ENCODE results near the gene GPR87. TPM values are rescaled to one million over a fixed set of nuclear protein-coding genes. Genes with fewer than 3 reads are reported as not detected.

The GPR87 gene
- total RNA-seq, 2 experiments from 2014 or later, result not detected

- Mint-ChIP-seq H3K9me3 (no peaks in the 10 kb centered on the region), H3K27me3 (peaks cover 16% of the 10 kb centered on the region), H3K4me1 (ENCODE audit: low read depth) (peaks cover 12% of the 10 kb centered on the region), H3K27ac (no peak overlapping the region), H3K4me3 (no peak overlapping the region), H3K36me3 (ENCODE audit: low read depth) (no peaks in the 10 kb centered on the region)
- ChIA-PET POLR2A (no interaction called here), CTCF (no interaction called here)
- DNase-seq, result no peak
- TF ChIP-seq CTCF (IDR thresholded peaks at IDR 0.05), result no peak
- intact Hi-C loops (cut with micrococcal nuclease), result no loop called here
- ATAC-seq, result no peak
Measured at GRCh38 chr3:151351219-151351618, 34.6 kb upstream of the GPR87 start.

- ChIA-PET POLR2A (interaction anchor here (0.6 kb wide), 1 partner anchor 525 kb away, joined by 3 read pairs; no protein-coding TSS in a partner anchor), CTCF (no interaction called here)
- no peak for DNase-seq
- Mint-ChIP-seq H3K27ac (no peak overlapping the region), H3K27me3 (peaks cover 21% of the 10 kb centered on the region), H3K9me3 (no peaks in the 10 kb centered on the region), H3K36me3 (ENCODE audit: low read depth) (no peaks in the 10 kb centered on the region), H3K4me3 (no peak overlapping the region), H3K4me1 (ENCODE audit: low read depth) (peaks cover 13% of the 10 kb centered on the region)
- no peak for TF ChIP-seq CTCF (IDR thresholded peaks at IDR 0.05)
- intact Hi-C loops (cut with micrococcal nuclease), result no loop called here
- no peak for ATAC-seq
Measured at GRCh38 chr3:151350656-151351055, 34.0 kb upstream of the GPR87 start.

GRCh38 chr3:151347432-151347831 lies 30.8 kb upstream of the GPR87 start:
- Mint-ChIP-seq H3K36me3 (ENCODE audit: low read depth) (no peaks in the 10 kb centered on the region), H3K4me3 (no peak overlapping the region), H3K9me3 (no peaks in the 10 kb centered on the region), H3K27me3 (peaks cover 20% of the 10 kb centered on the region), H3K27ac (no peak overlapping the region), H3K4me1 (ENCODE audit: low read depth) (peaks cover 13% of the 10 kb centered on the region)
- no peak for TF ChIP-seq CTCF (IDR thresholded peaks at IDR 0.05)
- intact Hi-C loops (cut with micrococcal nuclease), result no loop called here
- no peak for ATAC-seq
- POLR2A ChIA-PET, result no interaction called here
- DNase-seq, result no peak
- CTCF ChIA-PET, result no interaction called here

- ChIA-PET POLR2A (no interaction called here), CTCF (interaction anchor here (0.6 to 1.5 kb wide), 3 partner anchors 9 to 93 kb away, joined by 3 to 4 read pairs (median 3); no protein-coding TSS in a partner anchor)
- DNase-seq (no peak), ATAC-seq (no peak)
- no peaks in the 10 kb centered on the region for H3K9me3 Mint-ChIP-seq
- no peaks in the 10 kb centered on the region for H3K36me3 Mint-ChIP-seq (ENCODE audit: low read depth)
- H3K27ac Mint-ChIP-seq, result no peak overlapping the region
- H3K4me1 Mint-ChIP-seq (ENCODE audit: low read depth), result peaks cover 6% of the 10 kb centered on the region
- H3K4me3 Mint-ChIP-seq, result no peak overlapping the region
- H3K27me3 Mint-ChIP-seq, result peaks cover 20% of the 10 kb centered on the region
- TF ChIP-seq CTCF (IDR thresholded peaks at IDR 0.05), result no peak
- intact Hi-C loops (cut with micrococcal nuclease), result no loop called here
Measured at GRCh38 chr3:151346292-151346691, 29.7 kb upstream of the GPR87 start.

GRCh38 chr3:151345859-151346258 lies 29.2 kb upstream of the GPR87 start:
- TF ChIP-seq CTCF (IDR thresholded peaks at IDR 0.05), result no peak
- H3K27ac Mint-ChIP-seq, result no peak overlapping the region
- DNase-seq, result no peak
- H3K36me3 Mint-ChIP-seq (ENCODE audit: low read depth), result no peaks in the 10 kb centered on the region
- intact Hi-C loops (cut with micrococcal nuclease), result no loop called here
- H3K9me3 Mint-ChIP-seq, result no peaks in the 10 kb centered on the region
- peaks cover 20% of the 10 kb centered on the region for H3K27me3 Mint-ChIP-seq
- ChIA-PET POLR2A (no interaction called here), CTCF (interaction anchor here (0.6 to 1.5 kb wide), 3 partner anchors 9 to 94 kb away, joined by 3 to 4 read pairs (median 3); no protein-coding TSS in a partner anchor)
- peaks cover 4% of the 10 kb centered on the region for H3K4me1 Mint-ChIP-seq (ENCODE audit: low read depth)
- no peak overlapping the region for H3K4me3 Mint-ChIP-seq
- no peak for ATAC-seq

Data from activated CD8-positive, alpha-beta T cell treated with anti-CD3 and anti-CD28 coated beads for 36 hours (primary cell).